Natural killer cell (primary cell): ENCODE measurements around the gene LRIG1. TPM values are rescaled to one million over a fixed set of nuclear protein-coding genes. Genes with fewer than 3 reads are reported as not detected.

Experiments
- ATAC-seq, 3 donors: fragments of 150-1000 bp in 2 of 3; fragments of 200-7000 bp in 1 of 3; cut with Tn5 transposase; 1 replicate in 1 of 3; 2 replicates in 2 of 3; pipeline ENCODE4 v1.10.0; 2021; ENCODE audit warnings: mild to moderate bottlenecking in 2 of 3, moderate library complexity in 2 of 3
- DNase-seq, 2 donors: peaks; one replicate each; pipeline versions ENCODE4 v3.0.0 to v3.0.0-alpha.2; 2013 to 2021; ENCODE audit warnings: mixed read lengths in 1 of 2
- H3K27ac ChIP-seq: one replicate; pipeline ENCODE4 v1.5.1; 2013; ENCODE audit warnings: mild to moderate bottlenecking, low read length
- H3K27me3 ChIP-seq: one replicate; pipeline ENCODE4 v1.6.1; 2013; ENCODE audit warnings: low read length; ENCODE audit not compliant: control insufficient read depth, insufficient read depth
- H3K36me3 ChIP-seq: one replicate; pipeline ENCODE4 v1.6.1; 2013; ENCODE audit warnings: low read length; ENCODE audit not compliant: control insufficient read depth, insufficient read depth
- H3K4me1 ChIP-seq: one replicate; pipeline ENCODE4 v1.6.1; 2013; ENCODE audit warnings: low read length; ENCODE audit not compliant: control insufficient read depth, insufficient read depth
- H3K4me3 ChIP-seq: one replicate; pipeline ENCODE4 v1.5.1; 2013; ENCODE audit warnings: low read length
- H3K9me3 ChIP-seq: one replicate; pipeline ENCODE4 v1.6.1; 2013; ENCODE audit warnings: low read length; ENCODE audit not compliant: control insufficient read depth, insufficient read depth
- H3K27ac Mint-ChIP-seq, 2 donors: one replicate each; pipeline ENCODE4 v1.8.0; 2022; ENCODE audit warnings: mild to moderate bottlenecking in 2 of 2, mixed read lengths in 2 of 2, moderate library complexity in 1 of 2
- H3K27me3 Mint-ChIP-seq, 2 donors: one replicate each; pipeline ENCODE4 v1.8.0; 2022; ENCODE audit warnings: low read depth in 2 of 2, mixed read lengths in 2 of 2
- H3K36me3 Mint-ChIP-seq: one replicate; pipeline ENCODE4 v1.8.0; 2022; ENCODE audit warnings: mixed read lengths
- H3K4me1 Mint-ChIP-seq, 2 donors: one replicate each; pipeline ENCODE4 v1.8.0; 2022; ENCODE audit warnings: mixed read lengths in 2 of 2
- H3K4me3 Mint-ChIP-seq: one replicate; pipeline ENCODE4 v1.8.0; 2022; ENCODE audit warnings: mild to moderate bottlenecking, moderate library complexity, mixed read lengths
- H3K9me3 Mint-ChIP-seq, 2 donors: one replicate each; pipeline ENCODE4 v1.8.0; 2022; ENCODE audit warnings: mixed read lengths in 2 of 2
- WGBS: methylation state at CpG from one replicate; pipeline ENCODE4 v1.1.7; 2013; ENCODE audit warnings: missing lambda C conversion rate; ENCODE audit not compliant: insufficient coverage; 5-methylcytosine and 5-hydroxymethylcytosine counted together
- intact Hi-C: fragments of 100-400 bp; cut with micrococcal nuclease; formaldehyde crosslinking; loops from one replicate; pipeline ENCODE4 v1.14.2; 2022
- total RNA-seq, 4 donors: library from RNA; stranded (reverse); fragments of 120-200 nt in 1 of 4; gene quantifications; one replicate each; pipeline versions ENCODE4 v1.2.3 to v1.2.4, GENCODE V29; 2013 to 2022
- TF ChIP-seq, protein P1 (sequence below): fragments of 200-600 bp; IDR thresholded peaks from one replicate; pipeline ENCODE4 v1.8.0; 2022; ENCODE audit warnings: antibody characterized with exemption

The LRIG1 gene
- total RNA-seq, 3 donors from 2014 or later (not counting 1 experiment from before 2014, with no cell fraction given), result 5.5 to 10.6 (median 8.5) TPM

GRCh38 chr3:66527246-66527645 is 26.4 kb upstream of the LRIG1 start:
- intact Hi-C loops, result no loop called here
- Histone ChIP-seq H3K9me3 (no peaks in the 10 kb centered on the region), H3K27me3 (peaks cover 3% of the 10 kb centered on the region), H3K27ac (no peak overlapping the region), H3K36me3 (no peaks in the 10 kb centered on the region), H3K4me3 (no peak overlapping the region), H3K4me1 (peaks cover 3% of the 10 kb centered on the region)
- Mint-ChIP-seq H3K9me3 (no peaks in the 10 kb centered on the region), H3K4me1 (peaks cover 6 to 7% of the 10 kb centered on the region in 2 donors), H3K27ac (no peak overlapping the region), H3K36me3 (no peaks in the 10 kb centered on the region), H3K4me3 (no peak overlapping the region), H3K27me3 (peaks cover 25 to 48% of the 10 kb centered on the region in 2 donors)
- TF ChIP-seq, protein P1, sequence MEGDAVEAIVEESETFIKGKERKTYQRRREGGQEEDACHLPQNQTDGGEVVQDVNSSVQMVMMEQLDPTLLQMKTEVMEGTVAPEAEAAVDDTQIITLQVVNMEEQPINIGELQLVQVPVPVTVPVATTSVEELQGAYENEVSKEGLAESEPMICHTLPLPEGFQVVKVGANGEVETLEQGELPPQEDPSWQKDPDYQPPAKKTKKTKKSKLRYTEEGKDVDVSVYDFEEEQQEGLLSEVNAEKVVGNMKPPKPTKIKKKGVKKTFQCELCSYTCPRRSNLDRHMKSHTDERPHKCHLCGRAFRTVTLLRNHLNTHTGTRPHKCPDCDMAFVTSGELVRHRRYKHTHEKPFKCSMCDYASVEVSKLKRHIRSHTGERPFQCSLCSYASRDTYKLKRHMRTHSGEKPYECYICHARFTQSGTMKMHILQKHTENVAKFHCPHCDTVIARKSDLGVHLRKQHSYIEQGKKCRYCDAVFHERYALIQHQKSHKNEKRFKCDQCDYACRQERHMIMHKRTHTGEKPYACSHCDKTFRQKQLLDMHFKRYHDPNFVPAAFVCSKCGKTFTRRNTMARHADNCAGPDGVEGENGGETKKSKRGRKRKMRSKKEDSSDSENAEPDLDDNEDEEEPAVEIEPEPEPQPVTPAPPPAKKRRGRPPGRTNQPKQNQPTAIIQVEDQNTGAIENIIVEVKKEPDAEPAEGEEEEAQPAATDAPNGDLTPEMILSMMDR, result no peak
- DNase-seq, result no peak
- WGBS, result 82% methylated on average over 4 of the region's 4 CpGs
- no peak for ATAC-seq

DNA sequence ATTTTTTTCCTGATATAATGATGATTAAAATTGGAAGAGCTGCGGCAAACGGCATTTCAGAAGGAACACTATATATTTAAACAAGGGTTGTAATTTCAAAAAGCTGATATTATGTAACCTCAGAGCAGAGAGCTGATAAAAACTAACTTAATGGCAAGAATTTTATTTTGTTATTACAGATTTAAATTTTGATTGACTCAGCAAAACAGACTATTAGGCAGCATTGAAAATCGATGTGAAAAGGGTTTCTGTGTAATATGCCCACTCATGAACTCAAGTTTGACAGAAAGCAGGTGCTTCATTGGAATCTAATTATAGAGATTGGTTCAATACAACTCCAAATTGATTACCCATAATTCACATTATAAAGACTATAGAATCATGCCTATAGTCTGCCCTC is 24.9 kb upstream of the LRIG1 start:
- peaks cover 6 to 7% of the 10 kb centered on the region in 2 donors for H3K4me1 Mint-ChIP-seq
- no peak overlapping the region for H3K4me3 Mint-ChIP-seq
- no peaks in the 10 kb centered on the region for H3K36me3 Mint-ChIP-seq
- Histone ChIP-seq H3K4me3 (no peak overlapping the region), H3K27ac (no peak overlapping the region), H3K9me3 (no peaks in the 10 kb centered on the region), H3K36me3 (no peaks in the 10 kb centered on the region), H3K27me3 (peaks cover 3% of the 10 kb centered on the region), H3K4me1 (peaks cover 3% of the 10 kb centered on the region)
- H3K9me3 Mint-ChIP-seq, result no peaks in the 10 kb centered on the region
- 89% methylated on average over 3 of the region's 3 CpGs for WGBS
- DNase-seq (no peak), ATAC-seq (no peak)
- TF ChIP-seq, protein P1, result no peak
- peaks cover 26 to 51% of the 10 kb centered on the region in 2 donors for H3K27me3 Mint-ChIP-seq
- intact Hi-C loops, result no loop called here
- H3K27ac Mint-ChIP-seq, result no peak overlapping the region

DNA sequence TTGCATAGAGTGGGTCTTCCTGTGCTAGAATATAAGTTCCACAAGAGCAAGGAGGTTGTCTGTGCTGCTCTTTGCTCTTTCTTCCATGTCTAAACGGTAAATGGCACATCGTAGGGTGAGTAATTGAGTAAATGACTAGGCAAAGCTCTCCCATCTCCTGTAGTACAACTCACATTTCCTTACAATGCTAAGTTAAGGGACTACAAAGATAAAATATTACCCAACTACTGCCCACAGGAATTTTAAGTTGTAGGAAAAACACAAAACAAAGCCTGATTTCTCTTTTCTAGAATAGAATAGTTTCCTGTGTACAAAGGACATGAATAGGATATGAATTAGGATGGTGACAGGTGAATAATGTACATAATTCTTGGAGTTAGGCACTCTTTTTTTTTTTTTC is 19.9 kb upstream of the LRIG1 start:
- Mint-ChIP-seq H3K27me3 (peaks cover 35 to 61% of the 10 kb centered on the region in 2 donors), H3K4me3 (no peak overlapping the region), H3K4me1 (peaks cover 6 to 7% of the 10 kb centered on the region in 2 donors), H3K27ac (no peak overlapping the region), H3K9me3 (no peaks in the 10 kb centered on the region), H3K36me3 (no peaks in the 10 kb centered on the region)
- H3K27ac ChIP-seq, result no peak overlapping the region
- H3K9me3 ChIP-seq, result no peaks in the 10 kb centered on the region
- TF ChIP-seq, protein P1, result no peak
- 81% methylated on average over 2 of the region's 2 CpGs for WGBS
- DNase-seq (no peak), ATAC-seq (no peak)
- H3K36me3 ChIP-seq, result no peaks in the 10 kb centered on the region
- H3K4me1 ChIP-seq, result peaks cover 3% of the 10 kb centered on the region
- intact Hi-C loops, result no loop called here
- peaks cover 3% of the 10 kb centered on the region for H3K27me3 ChIP-seq
- no peak overlapping the region for H3K4me3 ChIP-seq

- Histone ChIP-seq H3K9me3 (no peaks in the 10 kb centered on the region), H3K4me1 (no peaks in the 10 kb centered on the region), H3K4me3 (no peak overlapping the region), H3K27me3 (peaks cover 3% of the 10 kb centered on the region), H3K27ac (no peak overlapping the region), H3K36me3 (no peaks in the 10 kb centered on the region)
- ATAC-seq (no peak), DNase-seq (no peak)
- H3K4me3 Mint-ChIP-seq, result no peak overlapping the region
- H3K4me1 Mint-ChIP-seq, result no peaks in the 10 kb centered on the region
- H3K36me3 Mint-ChIP-seq, result no peaks in the 10 kb centered on the region
- H3K27ac Mint-ChIP-seq, result no peak overlapping the region
- peaks cover 27 to 40% of the 10 kb centered on the region in 2 donors for H3K27me3 Mint-ChIP-seq
- intact Hi-C loops, result no loop called here
- 89% methylated on average over 4 of the region's 4 CpGs for WGBS
- TF ChIP-seq, protein P1, result no peak
- no peaks in the 10 kb centered on the region for H3K9me3 Mint-ChIP-seq
Observed at GRCh38 chr3:66518644-66519043, 17.8 kb upstream of the LRIG1 start.
